HepG2 (cell line): Measurements from ENCODE around the gene JAK2. TPM values are rescaled to one million over a fixed set of nuclear protein-coding genes. Genes with fewer than 3 reads are reported as not detected.

Experiments used
- ATAC-seq: fragments of 200-7000 bp; cut with Tn5 transposase; 3 replicates; pipeline ENCODE4 v1.9.1; 2020; ENCODE audit warnings: mild to moderate bottlenecking, moderate library complexity
- BruUV-seq: library from RNA; stranded (reverse); fragments of 400-500 nt; replicated peaks from 2 replicates; lab custom pipeline; 2021; lab: Mats Ljungman, UMichigan
- CTCF ChIA-PET: fragments of 300-600 bp; formaldehyde crosslinking; extraction: SDS; loops from one replicate; lab custom pipeline; 2021; ENCODE audit warnings: low total read pairs, inconsistent platforms, low intra/inter-chr PET ratio; lab: Yijun Ruan, JAX
- POLR2A ChIA-PET: fragments of 350-600 bp; sonication (Branson Sonifier 250); formaldehyde crosslinking; loops from one replicate; lab custom pipeline; 2020; ENCODE audit warnings: antibody characterized with exemption, inconsistent platforms; lab: Yijun Ruan, JAX
- DNase-seq: peaks from one replicate; pipeline ENCODE4 v3.0.0-alpha.2; 2015; ENCODE audit warnings: low spot score
- FAIRE-seq: peaks from 3 replicates; lab custom pipeline; 2011; peaks lifted over from hg19 to GRCh38; lab: Jason Lieb, UNC
- H2AFZ ChIP-seq: one replicate; pipeline ENCODE4 v1.6.1; 2011; ENCODE audit warnings: low read length, inconsistent platforms
- H3K27ac ChIP-seq: fragments of 300-600 bp; 3 replicates; pipeline ENCODE4 v1.8.0; 2011; ENCODE audit warnings: mixed run types, mild to moderate bottlenecking, mixed read lengths, low read length, inconsistent platforms; ENCODE audit not compliant: insufficient read depth; ENCODE audit errors: extremely low read length
- H3K27me3 ChIP-seq, 2 experiments: fragments of 200-600 bp in 1 of 2; 2 replicates in 1 of 2; 3 replicates in 1 of 2; pipeline versions ENCODE4 v1.6.0 to v1.8.0; 2011; ENCODE audit warnings: low read length in 2 of 2, mild to moderate bottlenecking in 2 of 2, moderate library complexity in 2 of 2, inconsistent platforms in 1 of 2; ENCODE audit not compliant: insufficient read depth in 2 of 2, control insufficient read depth in 1 of 2
- H3K36me3 ChIP-seq, 2 experiments: fragments of 200-600 bp in 1 of 2; replicated peaks in 1 of 2; 2 replicates in 1 of 2; 3 replicates in 1 of 2; pipeline versions ENCODE4 v1.5.1 to v1.8.0; 2011; ENCODE audit warnings: low read length in 2 of 2, inconsistent platforms in 1 of 2; ENCODE audit not compliant: insufficient read depth in 2 of 2, control insufficient read depth in 1 of 2
- H3K4me1 ChIP-seq: 2 replicates; pipeline ENCODE4 v1.5.1; 2012; ENCODE audit warnings: low read length, inconsistent platforms; ENCODE audit not compliant: insufficient read depth
- H3K4me2 ChIP-seq: 2 replicates; pipeline ENCODE4 v1.6.0; 2011; ENCODE audit warnings: low read depth, low read length, inconsistent platforms
- H3K4me3 ChIP-seq, 3 experiments: fragments of 200-600 bp in 1 of 3; sonication (generic), shearing (Covaris generic) in 1 of 3; replicated peaks in 1 of 3; 2 replicates each; pipeline ENCODE4 v1.5.1; 2011 to 2016; ENCODE audit warnings: low read length in 3 of 3, inconsistent platforms in 2 of 3, low read depth in 2 of 3, mild to moderate bottlenecking in 2 of 3, control low read depth in 1 of 3, mixed read lengths in 1 of 3; ENCODE audit not compliant: insufficient read depth in 1 of 3
- H3K79me2 ChIP-seq: one replicate; pipeline ENCODE4 v1.6.1; 2011; ENCODE audit warnings: low read length, inconsistent platforms; ENCODE audit not compliant: insufficient read depth
- H3K9ac ChIP-seq: 2 replicates; pipeline ENCODE4 v1.6.0; 2011; ENCODE audit warnings: mild to moderate bottlenecking, low read depth, low read length, inconsistent platforms; ENCODE audit not compliant: insufficient read depth
- H3K9me3 ChIP-seq: 2 replicates; pipeline ENCODE4 v1.5.1; 2012; ENCODE audit warnings: mild to moderate bottlenecking, low read length
- H4K20me1 ChIP-seq: 2 replicates; pipeline ENCODE4 v1.6.0; 2011; ENCODE audit warnings: inconsistent platforms, mild to moderate bottlenecking, low read length, moderate library complexity; ENCODE audit not compliant: insufficient read depth
- ATF7-NPFF ChIP-seq: sonication (generic); formaldehyde crosslinking; IDR thresholded peaks from 2 replicates; pipeline ENCODE4 v1.8.1; 2023; ENCODE audit warnings: mild to moderate bottlenecking, low read depth, missing genetic modification reagents, moderate library complexity
- FOXK2 ChIP-seq: fragments of 450-650 bp; IDR thresholded peaks from 2 replicates; pipeline ENCODE4 v1.6.1; 2016
- GATAD2A ChIP-seq: IDR thresholded peaks from 2 replicates; pipeline ENCODE4 v1.6.1; 2016
- MATR3 ChIP-seq: sonication (generic); formaldehyde crosslinking; IDR thresholded peaks from 2 replicates; pipeline ENCODE4 v1.4.0; 2020; ENCODE audit warnings: missing genetic modification reagents
- NR1H2 ChIP-seq: sonication (generic); formaldehyde crosslinking; IDR thresholded peaks from 2 replicates; pipeline ENCODE4 v1.8.1; 2022; ENCODE audit warnings: low read depth, missing genetic modification reagents, borderline replicate concordance
- PHF5A ChIP-seq: IDR thresholded peaks from one replicate; pipeline ENCODE4 v1.6.1; 2018; ENCODE audit warnings: low read depth, missing genetic modification reagents; ENCODE audit not compliant: unreplicated experiment
- RARG ChIP-seq: sonication (generic); formaldehyde crosslinking; IDR thresholded peaks from 2 replicates; pipeline ENCODE4 v1.4.0; 2020; ENCODE audit warnings: low read depth, mild to moderate bottlenecking, missing genetic modification reagents
- REL ChIP-seq: sonication (generic); formaldehyde crosslinking; conservative IDR thresholded peaks from 2 replicates; pipeline ENCODE4 v1.8.0; 2022; ENCODE audit warnings: mild to moderate bottlenecking, missing genetic modification reagents, moderate library complexity
- SALL1 ChIP-seq: sonication (generic); formaldehyde crosslinking; IDR thresholded peaks from 2 replicates; pipeline ENCODE4 v1.8.0; 2022; ENCODE audit warnings: mild to moderate bottlenecking, missing genetic modification reagents
- SP5 ChIP-seq: IDR thresholded peaks from 2 replicates; pipeline ENCODE4 v1.6.1; 2016; ENCODE audit warnings: low read depth, borderline replicate concordance
- TFDP1 ChIP-seq: IDR thresholded peaks from 2 replicates; pipeline ENCODE4 v1.6.1; 2016; ENCODE audit warnings: missing compliant biosample characterization, missing genetic modification reagents, borderline replicate concordance
- TFE3 ChIP-seq: IDR thresholded peaks from 2 replicates; pipeline ENCODE4 v1.6.1; 2016
- WIZ ChIP-seq: sonication (generic); formaldehyde crosslinking; IDR thresholded peaks from 2 replicates; pipeline ENCODE4 v1.5.1; 2020; ENCODE audit warnings: mild to moderate bottlenecking, missing genetic modification reagents
- YY1 ChIP-seq: IDR thresholded peaks from 2 replicates; pipeline ENCODE4 v1.6.1; 2011; ENCODE audit warnings: low read length, low read depth, moderate library complexity, mild to moderate bottlenecking; ENCODE audit not compliant: insufficient read depth, insufficient replicate concordance
- ZBTB49 ChIP-seq: sonication (generic); formaldehyde crosslinking; IDR thresholded peaks from 2 replicates; pipeline ENCODE4 v1.4.0; 2020; ENCODE audit warnings: missing genetic modification reagents, borderline replicate concordance
- ZNF563 ChIP-seq: sonication (generic); formaldehyde crosslinking; IDR thresholded peaks from 2 replicates; pipeline ENCODE4 v1.8.0; 2022; ENCODE audit warnings: mild to moderate bottlenecking, moderate library complexity, missing genetic modification reagents
- ZNF652 ChIP-seq: IDR thresholded peaks from 2 replicates; pipeline ENCODE4 v1.6.1; 2016; ENCODE audit warnings: low read depth, borderline replicate concordance
- WGBS: methylation state at CpG from one replicate; pipeline ENCODE4 v1.1.6; 2017; ENCODE audit warnings: low lambda C conversion rate; 5-methylcytosine and 5-hydroxymethylcytosine counted together
- in situ Hi-C: cut with HindIII; loops from 2 replicates; pipeline ENCODE4 v1.10.0; 2017; ENCODE audit warnings: low pct_unique_long_range_greater_than_20kb; ENCODE audit not compliant: extremely low pct_ligation_motif_present
- intact Hi-C: fragments of 100-400 bp; cut with micrococcal nuclease; formaldehyde crosslinking; loops from one replicate; pipeline ENCODE4 v1.10.0; 2022; ENCODE audit not compliant: unreplicated experiment
- polyA plus RNA-seq, 8 experiments: library from polyadenylated mRNA; depleted of rRNA in 3 of 8; stranded (reverse) in 7 of 8; unstranded in 1 of 8; fragments of >200 nt; fragmentation: Illumina TruSeq in 4 of 8; extraction: Trizol in 4 of 8; gene quantifications; 2 replicates each; pipeline versions ENCODE4 v1.2.1 to v1.2.3, GENCODE V29; 2011 to 2016; ENCODE audit warnings: low read depth in 4 of 8, missing spikeins in 1 of 8, mixed read lengths in 1 of 8; ENCODE audit not compliant: insufficient read depth in 1 of 8
- total RNA-seq, 5 experiments: library from RNA; depleted of rRNA; stranded (reverse); fragments of >200 nt; fragmentation: Illumina TruSeq; extraction: Trizol; gene quantifications; 2 replicates each; pipeline ENCODE4 v1.2.3, GENCODE V29; 2016; ENCODE audit warnings: low read depth in 1 of 5

JAK2 gene
- total and polyA plus RNA-seq, 2 of the 13 experiments (the other 11 are each of a cell fraction or from before 2014, with no cell fraction given), result 1.1 to 4.1 TPM

GRCh38 chr9:5073701-5074100 is 88.6 kb downstream of the JAK2 start:
- ATAC-seq (no peak), DNase-seq (no peak), FAIRE-seq (no peak)
- Histone ChIP-seq H2AFZ (no peak overlapping the region), H3K9me3 (no peaks in the 10 kb centered on the region), H3K36me3 (no peaks in the 10 kb centered on the region; a peak in 1 of 5 replicates), H3K4me1 (no peaks in the 10 kb centered on the region), H4K20me1 (no peaks in the 10 kb centered on the region), H3K4me2 (no peak overlapping the region), H3K27ac (no peak overlapping the region), H3K79me2 (no peaks in the 10 kb centered on the region), H3K9ac (no peak overlapping the region), H3K4me3 (no peak overlapping the region), H3K27me3 (no peaks in the 10 kb centered on the region)
- in situ Hi-C loops (no loop called here), intact Hi-C loops (no loop called here)
- TF ChIP-seq WIZ (CRISPR knock-in tag), result no peak
- TF ChIP-seq ATF7-NPFF (CRISPR knock-in tag), result no peak
- no peak for TF ChIP-seq FOXK2
- no peak for TF ChIP-seq TFDP1
- no peak for TF ChIP-seq NR1H2 (CRISPR knock-in tag)
- TF ChIP-seq TFE3 (CRISPR knock-in tag), result no peak
- no peak for TF ChIP-seq REL
- TF ChIP-seq ZBTB49 (CRISPR knock-in tag), result no peak
- TF ChIP-seq PHF5A (CRISPR knock-in tag), result no peak
- no peak for TF ChIP-seq RARG
- no peak for TF ChIP-seq SP5
- TF ChIP-seq ZNF652 (CRISPR knock-in tag), result no peak
- TF ChIP-seq GATAD2A (CRISPR knock-in tag), result no peak
- TF ChIP-seq YY1, result no peak
- no peak for TF ChIP-seq MATR3
- TF ChIP-seq SALL1 (CRISPR knock-in tag), result no peak
- TF ChIP-seq ZNF563 (CRISPR knock-in tag), result no peak
- CTCF ChIA-PET, result no interaction called here
- POLR2A ChIA-PET, result no interaction called here
- WGBS, result 90% methylated on average over 1 of the region's 1 CpG
- BruUV-seq, result no TSS peak
